ENCODE data around the gene ZIM2. TPM values are rescaled to one million over a fixed set of nuclear protein-coding genes. Genes with fewer than 3 reads are reported as not detected.

Gene ZIM2
- total RNA-seq, 4 donors from 2014 or later: not detected

- Histone ChIP-seq H3K27me3 (no peaks in the 10 kb centered on the region), H3K27ac (no peak overlapping the region), H3K9me3 (peaks cover 0 to 4% (median 0%) of the 10 kb centered on the region in 4 donors), H3K4me3 (no peak overlapping the region), H3K36me3 (no peaks in the 10 kb centered on the region), H3K4me1 (no peaks in the 10 kb centered on the region)
- TF ChIP-seq CTCF (IDR thresholded peaks at IDR 0.05) (no peak), POLR2A (IDR thresholded peaks at IDR 0.05) (no peak)
- DNase-seq: no peak
These were observed 17.8 kb downstream of the ZIM2 start for GRCh38 chr19:56822755-56823154.

GRCh38 chr19:56821675-56822074 lies 18.9 kb downstream of the ZIM2 start:
- Histone ChIP-seq H3K27me3 (no peaks in the 10 kb centered on the region), H3K36me3 (no peaks in the 10 kb centered on the region), H3K4me3 (no peak overlapping the region), H3K9me3 (peaks cover 0 to 4% (median 0%) of the 10 kb centered on the region in 4 donors), H3K27ac (no peak overlapping the region), H3K4me1 (no peaks in the 10 kb centered on the region)
- TF ChIP-seq POLR2A (IDR thresholded peaks at IDR 0.05) (no peak), CTCF (IDR thresholded peaks at IDR 0.05) (no peak)
- no peak for DNase-seq

GRCh38 chr19:56821209-56821608 lies 19.3 kb downstream of the ZIM2 start:
- no peaks in the 10 kb centered on the region for H3K36me3 ChIP-seq
- no peaks in the 10 kb centered on the region for H3K27me3 ChIP-seq
- TF ChIP-seq CTCF (IDR thresholded peaks at IDR 0.05) (no peak), POLR2A (IDR thresholded peaks at IDR 0.05) (no peak)
- no peak overlapping the region for H3K4me3 ChIP-seq
- no peaks in the 10 kb centered on the region for H3K4me1 ChIP-seq
- no peak overlapping the region for H3K27ac ChIP-seq
- peaks cover 0 to 4% (median 0%) of the 10 kb centered on the region in 4 donors for H3K9me3 ChIP-seq
- no peak for DNase-seq

GRCh38 chr19:56819166-56819565 lies 21.4 kb downstream of the ZIM2 start:
- no peak for DNase-seq
- no peak overlapping the region for H3K27ac ChIP-seq
- H3K4me1 ChIP-seq: no peaks in the 10 kb centered on the region
- no peaks in the 10 kb centered on the region for H3K27me3 ChIP-seq
- H3K36me3 ChIP-seq: no peaks in the 10 kb centered on the region
- no peak overlapping the region for H3K4me3 ChIP-seq
- TF ChIP-seq POLR2A (IDR thresholded peaks at IDR 0.05): no peak
- peaks cover 0 to 4% (median 0%) of the 10 kb centered on the region in 4 donors for H3K9me3 ChIP-seq

- Histone ChIP-seq H3K4me3 (no peak overlapping the region), H3K27ac (no peak overlapping the region), H3K9me3 (no peaks in the 10 kb centered on the region), H3K36me3 (no peaks in the 10 kb centered on the region), H3K27me3 (no peaks in the 10 kb centered on the region), H3K4me1 (no peaks in the 10 kb centered on the region)
- DNase-seq: no peak
- TF ChIP-seq CTCF (IDR thresholded peaks at IDR 0.05) (no peak), POLR2A (IDR thresholded peaks at IDR 0.05) (no peak)
These were observed 25.9 kb downstream of the ZIM2 start for GRCh38 chr19:56814656-56815055.

GRCh38 chr19:56813531-56813930 lies 27.0 kb downstream of the ZIM2 start:
- H3K4me1 ChIP-seq: no peaks in the 10 kb centered on the region
- no peak overlapping the region for H3K27ac ChIP-seq
- no peaks in the 10 kb centered on the region for H3K36me3 ChIP-seq
- TF ChIP-seq CTCF (IDR thresholded peaks at IDR 0.05) (no peak), POLR2A (IDR thresholded peaks at IDR 0.05) (no peak)
- no peaks in the 10 kb centered on the region for H3K27me3 ChIP-seq
- no peak overlapping the region for H3K4me3 ChIP-seq
- no peaks in the 10 kb centered on the region for H3K9me3 ChIP-seq
- DNase-seq: no peak
